Myocyte (in vitro differentiated cells): ENCODE results near the gene PPT2. TPM values are rescaled to one million over a fixed set of nuclear protein-coding genes. Genes with fewer than 3 reads are reported as not detected.
"Not testable (repeated sequence)": the region's sequence is repeated elsewhere in the genome, so short reads cannot be mapped to it uniquely, and the experiment has no call there.

ENCODE experiments used
- DNase-seq: peaks from one replicate; pipeline ENCODE4 v3.0.0-alpha.2; 2012; ENCODE audit warnings: low read depth
- total RNA-seq: library from RNA; depleted of rRNA; stranded (reverse); fragments of >200 nt; gene quantifications from 2 replicates; pipeline ENCODE4 v1.2.3, GENCODE V29; 2014

The PPT2 gene
- total RNA-seq, 1 donor from 2014 or later = 33.4 TPM

DNA sequence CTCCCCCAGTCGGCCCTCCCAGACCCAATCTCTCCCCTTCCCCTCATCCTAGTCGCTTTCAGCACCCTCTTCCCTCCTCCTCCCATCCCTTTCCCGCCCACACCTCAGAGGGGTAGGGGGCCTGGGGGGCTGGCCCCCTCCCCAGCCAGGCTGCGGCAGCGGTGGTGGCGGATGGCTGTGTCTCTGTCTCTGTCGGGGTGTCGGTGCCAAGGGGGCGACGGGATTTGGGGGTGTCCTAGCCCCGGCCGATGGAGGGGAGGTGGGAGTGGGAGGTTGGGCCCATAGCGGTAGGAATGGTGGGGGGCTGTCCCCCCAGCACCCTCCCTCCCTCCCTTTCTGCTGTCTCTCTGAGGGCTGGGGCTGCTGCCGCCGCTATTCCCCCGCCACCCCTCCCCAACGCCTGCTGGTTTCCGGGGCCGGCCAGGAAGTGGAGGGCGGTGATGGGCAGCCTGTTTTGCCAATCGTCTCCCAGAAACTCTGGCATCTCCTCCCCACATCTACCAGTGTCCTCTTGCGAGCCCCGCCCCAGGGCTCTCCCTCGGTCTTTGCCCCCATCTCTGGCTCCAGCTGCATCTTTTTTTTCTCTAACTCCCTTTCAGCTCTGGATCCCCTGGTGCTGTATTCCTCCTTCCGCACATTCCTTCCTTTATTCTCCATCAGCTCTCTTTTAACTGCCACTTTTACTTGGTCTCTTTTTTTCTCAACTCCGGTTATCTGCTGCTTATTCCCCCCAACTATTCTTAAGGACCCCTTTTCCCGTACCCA lies 22.0 kb downstream of the PPT2 start, which contains the start of gene AGPAT1:
TSS of gene AGPAT1 (minus strand) at position 374 of the 765 bp plus-strand sequence. CDS start 4,588 bp downstream, outside the sequence.
- DNase-seq = peak; percentile 98

DNA sequence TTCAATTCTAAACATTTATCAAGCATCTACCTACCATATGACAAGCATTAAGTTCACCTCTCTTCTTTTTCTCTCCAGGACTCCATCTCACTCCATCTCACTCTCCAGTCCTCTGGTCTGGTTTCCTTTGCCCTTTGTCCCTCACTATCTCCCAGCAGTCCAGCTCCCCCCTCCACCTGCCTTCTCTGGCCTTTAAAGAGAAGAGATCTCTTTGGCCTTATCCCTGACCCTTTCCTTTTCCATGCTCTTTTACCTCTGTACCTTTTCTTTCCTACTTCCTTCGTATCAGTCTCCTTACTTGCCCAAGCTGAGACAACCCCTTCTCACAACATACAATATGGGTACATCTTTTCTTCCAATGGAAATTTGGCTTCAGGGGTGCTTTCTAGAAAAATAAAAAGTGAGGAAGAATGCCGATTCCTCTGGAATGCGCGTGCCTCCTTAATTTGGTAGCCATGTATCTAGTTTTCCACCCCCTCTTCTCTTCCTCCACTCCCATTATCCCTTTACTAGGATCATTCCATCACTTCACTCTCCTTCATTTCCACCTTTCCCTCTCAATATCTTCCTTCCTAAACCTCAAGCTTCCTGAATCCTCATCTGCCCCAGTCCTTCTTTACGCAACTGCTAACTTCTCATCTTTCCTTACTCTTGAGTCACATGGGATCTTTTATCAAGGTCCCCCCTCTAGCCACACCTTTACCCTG lies 22.7 kb downstream of the PPT2 start:
- no peak for DNase-seq

DNA sequence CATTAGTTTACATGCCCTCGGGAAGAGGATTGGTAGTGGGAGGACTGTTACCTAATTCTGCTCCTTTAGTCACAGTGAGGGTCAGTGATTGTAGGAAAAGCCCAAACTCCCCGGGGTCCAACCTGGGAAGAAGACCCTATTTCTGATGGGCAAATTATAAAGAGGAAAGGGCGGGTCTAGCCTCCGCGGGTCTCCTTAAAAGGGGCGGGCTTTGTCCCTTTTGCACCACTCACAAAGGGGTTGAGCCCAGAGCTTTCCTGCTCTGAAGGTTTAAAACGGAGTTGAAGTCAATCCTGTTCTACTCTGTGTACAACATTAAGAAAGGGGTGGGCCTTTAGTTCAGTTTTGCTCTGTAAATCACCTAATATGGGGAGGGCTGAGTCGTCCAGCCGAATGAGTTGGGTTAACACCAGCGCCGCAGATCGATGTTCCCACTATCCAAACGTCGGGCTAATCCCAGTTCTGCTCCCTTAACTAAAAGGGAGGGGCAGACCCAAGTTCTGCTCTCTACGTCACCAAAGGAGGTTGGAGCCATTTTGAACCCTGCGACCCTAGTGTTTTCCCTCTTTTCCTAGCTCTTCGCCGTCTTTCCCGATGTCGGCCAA lies 23.3 kb downstream of the PPT2 start:
- DNase-seq = no peak

DNA sequence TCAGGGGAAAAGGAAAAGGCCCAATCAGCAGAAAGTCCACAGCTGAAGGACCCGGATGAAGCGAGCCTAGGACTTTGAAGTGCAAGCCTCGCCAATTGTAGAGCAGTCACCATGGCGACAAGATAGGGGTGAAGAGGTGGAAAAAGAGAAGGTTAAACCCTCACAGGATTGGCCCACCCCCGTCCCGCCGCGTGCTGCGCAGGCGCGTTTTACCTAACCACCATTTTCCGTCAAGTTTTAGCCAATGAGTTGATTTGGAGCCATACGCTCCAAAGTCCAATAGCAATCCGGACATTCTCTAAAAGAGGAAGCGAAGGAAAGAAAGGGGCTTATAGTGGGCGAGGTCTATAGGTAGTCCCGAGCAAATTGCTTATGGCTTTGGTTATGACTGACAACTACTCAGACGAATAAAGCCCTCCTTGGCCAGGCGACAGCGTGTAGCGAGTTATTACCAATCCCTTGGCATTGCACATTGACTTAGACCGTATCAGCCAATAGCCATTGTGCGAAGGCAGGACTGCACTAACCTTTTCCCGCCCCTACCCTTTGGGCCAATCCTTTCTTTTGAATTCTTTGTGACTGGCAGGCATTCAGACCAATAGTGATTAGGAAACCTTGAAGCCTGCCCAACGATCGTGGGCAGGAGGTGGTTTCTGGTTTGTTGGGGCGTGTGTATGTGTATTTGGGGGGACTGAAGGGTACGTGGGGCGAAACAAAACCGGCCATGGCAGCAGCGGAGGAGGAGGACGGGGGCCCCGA lies 24.0 kb downstream of the PPT2 start, which contains the start of gene RNF5:
TSS of gene RNF5 (plus strand) at position 618 of the 759 bp plus-strand sequence. CDS start at position 725, 107 bp downstream.
- DNase-seq = peak; percentile 100

DNA sequence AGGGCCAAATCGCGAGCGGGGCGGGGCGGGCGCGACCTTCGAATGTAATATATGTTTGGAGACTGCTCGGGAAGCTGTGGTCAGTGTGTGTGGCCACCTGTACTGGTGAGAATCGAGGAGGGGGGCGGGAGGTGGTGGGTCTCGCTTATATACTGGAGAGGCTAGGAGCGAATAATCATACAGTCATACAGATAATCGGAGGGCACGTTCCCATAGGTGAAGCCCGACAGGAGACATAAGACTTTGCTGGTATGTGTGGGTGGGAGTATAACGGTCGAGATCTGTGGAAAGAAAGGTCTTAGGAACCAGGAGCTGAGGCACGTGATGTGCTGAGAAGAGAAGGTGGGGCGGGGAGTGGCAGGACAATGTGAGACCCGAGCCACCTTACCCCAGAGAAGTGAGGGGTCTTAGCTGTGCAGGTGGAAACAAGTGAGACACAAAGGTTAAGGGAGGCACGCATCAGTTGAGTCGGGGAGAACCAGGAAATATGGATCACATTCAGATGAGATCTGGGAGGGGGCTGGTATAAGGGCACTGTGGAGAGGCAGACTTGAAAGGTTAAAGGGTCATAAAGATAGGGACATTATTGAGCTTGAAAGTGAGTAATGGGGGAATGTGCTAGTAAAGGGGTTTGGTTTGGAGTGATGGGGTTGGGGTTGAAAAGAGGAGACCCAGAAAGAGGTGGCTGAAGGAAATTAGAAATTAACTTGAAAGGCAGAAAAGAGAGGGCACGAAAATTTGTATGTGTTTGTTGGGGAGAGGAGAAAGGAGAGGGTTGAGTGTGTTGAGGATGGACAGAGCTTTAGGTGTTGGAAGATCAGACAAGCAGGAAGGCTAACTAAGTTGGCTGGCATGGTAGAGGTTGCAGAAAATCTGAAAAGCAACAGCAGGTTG lies 24.9 kb downstream of the PPT2 start:
- DNase-seq = no peak

DNA sequence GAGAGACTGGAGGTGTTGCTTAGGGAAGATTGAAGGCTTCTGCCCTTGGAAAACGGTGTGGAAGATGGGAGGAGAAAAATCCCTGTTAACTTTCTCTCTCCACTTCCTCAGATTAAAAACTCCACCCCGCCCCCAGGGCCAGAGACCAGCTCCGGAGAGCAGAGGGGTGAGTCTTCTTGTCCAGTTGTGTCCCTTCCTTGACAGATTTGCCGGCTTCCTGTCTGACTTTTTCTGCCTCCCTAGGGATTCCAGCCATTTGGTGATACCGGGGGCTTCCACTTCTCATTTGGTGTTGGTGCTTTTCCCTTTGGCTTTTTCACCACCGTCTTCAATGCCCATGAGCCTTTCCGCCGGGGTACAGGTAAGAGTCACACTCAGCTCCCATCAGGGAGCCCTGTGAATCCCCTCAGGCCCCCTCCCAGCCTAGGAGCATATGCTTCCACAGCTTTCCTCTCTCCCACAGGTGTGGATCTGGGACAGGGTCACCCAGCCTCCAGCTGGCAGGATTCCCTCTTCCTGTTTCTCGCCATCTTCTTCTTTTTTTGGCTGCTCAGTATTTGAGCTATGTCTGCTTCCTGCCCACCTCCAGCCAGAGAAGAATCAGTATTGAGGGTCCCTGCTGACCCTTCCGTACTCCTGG lies 25.9 kb downstream of the PPT2 start:
- no peak for DNase-seq

DNA sequence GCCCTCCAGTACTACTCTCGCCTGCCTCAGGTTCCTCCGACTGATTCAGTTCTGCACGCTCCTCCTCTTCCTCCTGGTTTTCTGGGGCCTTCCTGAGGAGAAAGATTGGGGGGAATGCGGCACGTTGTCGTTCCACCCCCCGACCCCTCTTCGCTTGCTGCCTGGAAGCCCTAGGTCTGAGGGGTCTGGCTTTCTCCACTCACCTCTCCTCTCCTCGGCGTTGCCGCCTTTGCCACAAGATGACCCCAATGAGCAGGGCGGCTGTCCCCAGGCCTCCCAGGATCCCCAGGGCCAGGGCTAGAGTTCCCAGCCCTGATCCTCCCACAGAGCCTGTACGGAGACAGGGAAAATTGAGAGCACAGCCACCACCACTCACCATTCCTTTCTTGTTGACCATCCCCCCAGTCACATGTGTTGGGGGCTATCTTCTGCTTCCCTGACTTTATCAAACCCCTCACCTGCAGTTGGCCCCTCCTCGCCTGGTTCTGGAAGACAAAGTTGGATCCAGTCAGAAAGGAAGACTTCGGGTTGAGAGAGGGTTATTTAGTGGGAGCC lies 27.3 kb downstream of the PPT2 start:
- DNase-seq = no peak

DNA sequence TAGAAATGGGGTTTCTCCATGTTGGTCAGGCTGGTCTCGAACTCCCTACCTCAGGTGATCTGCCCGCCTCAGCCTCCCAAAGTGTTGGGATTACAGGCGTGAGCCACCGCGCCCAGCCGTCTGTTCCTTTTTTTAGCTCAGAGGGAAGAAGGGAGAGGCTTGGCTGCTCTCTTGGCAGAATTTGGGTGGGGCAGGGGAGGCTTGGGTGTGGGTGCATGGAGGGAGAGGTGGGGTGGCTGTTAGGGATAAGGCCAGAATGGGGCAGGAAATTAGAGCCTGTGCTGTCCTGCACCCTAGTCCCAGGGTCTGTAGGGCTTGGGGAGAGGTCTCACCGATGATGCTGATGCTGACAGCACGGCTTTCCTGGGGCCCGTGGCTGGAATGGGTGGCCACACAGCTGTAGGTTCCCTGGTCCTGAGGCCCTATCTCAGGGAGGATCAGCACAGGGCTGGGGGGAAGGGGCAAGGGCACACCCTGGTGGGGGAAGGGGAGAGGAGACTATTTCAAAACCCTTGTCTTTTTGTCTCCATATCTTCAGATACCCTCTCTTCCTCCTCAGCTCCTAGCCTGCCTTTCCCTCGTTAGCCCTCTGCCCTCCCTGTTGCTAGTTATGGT lies 28.1 kb downstream of the PPT2 start:
- no peak for DNase-seq

DNA sequence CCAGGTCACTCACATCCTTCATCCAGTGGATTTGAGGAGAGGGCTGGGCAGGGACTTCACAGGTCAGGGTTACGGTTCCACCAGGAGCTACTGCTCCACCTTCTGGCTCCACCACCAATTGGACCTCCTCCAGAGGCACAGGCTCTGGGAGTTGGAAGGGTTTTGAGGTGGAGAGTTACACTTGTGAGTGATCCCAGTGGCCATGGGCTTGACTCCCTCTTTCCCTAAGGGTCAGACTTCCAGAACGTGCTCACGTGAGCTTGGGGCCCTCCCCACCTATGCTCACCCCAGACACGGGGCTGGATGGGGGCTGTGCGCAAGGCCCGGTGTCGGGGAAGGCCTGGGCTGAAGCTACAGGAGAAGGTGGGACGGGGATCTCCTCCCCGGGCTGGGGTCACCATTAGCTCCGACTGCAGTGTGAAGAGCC lies 28.6 kb downstream of the PPT2 start:
- no peak for DNase-seq

DNA sequence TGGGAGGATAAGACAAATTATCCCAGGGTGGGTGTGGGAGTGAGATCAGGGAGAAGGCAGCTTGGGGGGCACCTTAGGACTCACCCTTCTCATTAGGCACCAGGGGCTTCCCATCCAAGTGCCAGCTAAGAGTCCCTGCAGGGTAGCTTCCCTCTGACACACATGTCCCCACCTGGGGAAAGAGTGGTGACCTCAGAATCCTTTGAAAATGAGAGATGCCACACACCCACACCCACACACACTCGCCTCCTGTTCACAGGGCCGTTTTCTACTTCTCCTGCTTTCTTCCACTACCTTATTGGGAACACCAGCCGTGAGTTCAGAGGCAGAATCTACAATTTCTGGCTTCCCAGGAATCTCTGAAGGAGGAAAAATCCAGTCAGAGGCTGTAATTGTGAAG lies 29.1 kb downstream of the PPT2 start:
- no peak for DNase-seq

DNA sequence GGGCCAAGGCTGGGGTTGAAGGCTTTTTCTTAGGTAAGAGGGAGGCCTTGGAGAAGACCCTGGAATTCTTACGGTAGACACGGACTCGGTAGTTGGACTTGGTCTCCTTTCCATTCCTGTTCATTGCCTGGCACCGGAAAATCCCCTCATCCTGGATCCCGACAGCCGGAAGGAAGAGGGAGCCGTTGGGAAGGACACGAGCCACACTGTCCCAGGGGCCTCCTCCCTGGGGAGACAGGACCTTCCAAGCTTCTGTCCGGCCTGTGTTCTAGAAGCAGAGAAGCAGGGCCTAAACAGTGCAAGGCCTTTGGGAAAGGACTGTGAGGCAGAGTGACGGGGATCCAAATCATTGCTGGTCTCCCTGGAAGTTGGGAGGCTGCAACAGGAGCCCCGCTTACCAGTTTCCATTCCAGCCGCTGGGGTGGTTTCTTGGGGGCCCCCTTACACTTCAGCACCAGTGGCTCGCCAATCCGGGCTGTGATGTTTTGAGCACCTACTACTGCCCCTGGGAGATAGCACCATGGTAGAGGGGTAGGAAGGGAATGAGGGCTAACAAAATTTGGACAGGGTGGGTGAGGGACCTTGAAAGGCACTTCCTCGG lies 29.6 kb downstream of the PPT2 start:
- DNase-seq = no peak

DNA sequence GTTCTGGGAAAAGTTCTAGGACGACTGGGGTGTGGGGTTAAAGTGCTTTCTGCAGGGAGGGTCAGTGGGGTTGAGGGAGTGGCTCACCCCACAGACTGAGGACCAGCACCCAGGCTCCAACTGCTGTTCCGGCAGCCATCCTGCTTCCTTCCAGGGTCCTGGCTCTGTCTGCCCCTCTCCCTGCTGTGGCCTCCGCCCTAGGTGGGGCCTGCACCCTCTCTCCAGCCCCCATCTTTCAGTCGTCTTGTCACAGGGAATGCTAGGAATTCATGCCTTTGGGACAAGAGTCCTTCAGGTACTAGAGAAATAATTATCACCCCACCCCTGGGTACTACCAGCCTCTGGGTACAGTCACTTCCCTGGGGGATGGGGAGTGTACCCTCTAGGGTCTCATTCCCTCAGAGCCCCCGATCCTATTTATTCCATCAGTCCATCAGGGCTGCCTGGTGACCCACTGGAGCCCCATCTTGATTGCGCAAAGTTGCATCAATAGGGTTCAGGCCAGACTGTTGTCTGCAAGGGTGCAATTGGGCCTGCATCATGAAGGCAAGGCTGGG lies 30.2 kb downstream of the PPT2 start, which contains the start of gene AGER:
TSS of gene AGER (minus strand) at position 170 of the 557 bp plus-strand sequence. CDS start at position 139, 31 bp downstream.
- DNase-seq = no peak

DNA sequence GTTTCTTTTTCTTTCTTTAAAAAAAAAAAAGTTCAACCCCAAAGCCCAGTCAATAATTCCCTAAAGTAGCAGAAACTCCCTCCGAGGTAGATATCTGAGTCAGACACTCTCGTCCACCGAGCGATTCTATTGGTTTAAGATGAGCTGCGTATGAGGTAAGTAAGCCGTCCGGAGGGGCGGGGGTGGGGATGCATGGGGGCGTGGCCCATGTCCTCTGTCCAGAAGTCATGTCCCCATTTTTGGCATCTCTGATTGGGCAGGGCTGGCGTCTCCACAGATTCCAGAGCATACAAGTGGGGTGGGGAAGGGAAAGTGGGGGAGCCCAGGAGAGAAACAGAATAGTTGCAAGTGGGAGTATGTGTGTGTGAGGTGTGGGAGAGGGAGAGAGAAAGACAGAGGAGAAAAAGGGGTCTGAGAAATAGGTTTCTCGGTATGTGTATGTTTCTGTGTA lies 31.8 kb downstream of the PPT2 start:
- peak; percentile 91 for DNase-seq

DNA sequence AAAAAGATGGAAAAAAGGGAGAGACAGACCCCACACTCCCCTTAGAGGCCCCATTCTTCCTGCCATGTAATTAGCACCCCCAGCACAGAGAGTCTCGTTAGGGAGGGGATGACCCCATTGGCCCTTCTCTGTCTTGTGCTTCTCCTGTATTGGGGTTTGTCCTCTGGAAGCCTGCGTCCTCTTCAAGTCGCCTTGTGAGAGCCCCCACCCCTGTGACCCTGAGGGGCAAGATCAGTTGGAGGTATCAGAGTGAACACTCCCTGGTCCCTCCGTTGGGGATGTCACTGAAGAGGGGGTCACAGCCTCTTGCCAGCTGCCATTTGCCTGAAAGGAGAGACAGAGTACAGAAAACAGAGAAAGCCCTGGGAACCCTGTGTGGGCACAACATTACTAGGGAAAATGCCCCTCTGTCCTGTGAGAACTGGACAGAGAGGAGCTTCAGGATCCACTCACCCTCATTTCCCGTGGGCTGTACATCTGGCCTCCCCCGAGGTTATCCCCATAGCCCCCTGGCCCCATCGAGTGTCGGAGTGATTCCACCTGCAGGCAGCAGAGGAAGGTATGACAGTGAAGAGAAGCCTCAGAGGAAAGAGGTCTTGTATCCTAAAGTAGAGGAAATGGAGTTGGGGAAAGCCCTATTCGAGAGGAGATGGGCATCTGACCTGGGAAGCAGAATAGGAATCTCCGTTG lies 32.4 kb downstream of the PPT2 start:
- not testable (repeated sequence) for DNase-seq

DNA sequence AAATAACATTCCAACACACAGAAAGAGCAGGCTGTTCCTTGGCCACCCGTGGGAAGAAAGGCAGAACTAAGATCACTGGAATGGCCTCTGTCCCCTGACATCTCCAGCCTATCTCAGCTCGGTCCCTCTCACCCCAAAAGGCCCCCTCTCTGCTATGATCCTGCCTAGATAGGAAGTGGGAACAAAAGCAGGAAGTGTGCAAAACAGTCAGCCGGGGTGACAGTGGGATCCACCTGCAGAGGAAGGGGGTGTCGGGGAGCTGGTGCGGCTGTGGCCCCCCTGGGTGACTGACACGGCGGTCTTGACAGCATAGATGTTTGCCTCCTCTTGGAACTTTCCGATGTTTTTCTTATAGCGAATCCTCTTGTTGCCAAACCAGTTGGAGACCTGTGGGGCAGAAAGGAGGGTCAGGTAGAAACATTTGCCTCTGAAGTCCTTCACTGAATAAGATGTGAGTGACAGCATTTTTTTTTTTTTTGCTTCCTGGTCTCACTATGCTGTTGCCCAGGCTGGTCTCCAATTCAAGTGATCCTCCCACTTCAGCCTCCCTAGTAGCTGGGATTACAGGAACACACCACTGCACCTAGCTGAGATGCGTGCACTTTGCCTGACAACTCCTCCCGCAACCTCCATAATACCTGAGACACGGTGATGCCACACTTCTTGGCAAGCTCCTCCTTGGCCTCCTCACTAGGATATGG lies 33.2 kb downstream of the PPT2 start:
- no peak for DNase-seq

DNA sequence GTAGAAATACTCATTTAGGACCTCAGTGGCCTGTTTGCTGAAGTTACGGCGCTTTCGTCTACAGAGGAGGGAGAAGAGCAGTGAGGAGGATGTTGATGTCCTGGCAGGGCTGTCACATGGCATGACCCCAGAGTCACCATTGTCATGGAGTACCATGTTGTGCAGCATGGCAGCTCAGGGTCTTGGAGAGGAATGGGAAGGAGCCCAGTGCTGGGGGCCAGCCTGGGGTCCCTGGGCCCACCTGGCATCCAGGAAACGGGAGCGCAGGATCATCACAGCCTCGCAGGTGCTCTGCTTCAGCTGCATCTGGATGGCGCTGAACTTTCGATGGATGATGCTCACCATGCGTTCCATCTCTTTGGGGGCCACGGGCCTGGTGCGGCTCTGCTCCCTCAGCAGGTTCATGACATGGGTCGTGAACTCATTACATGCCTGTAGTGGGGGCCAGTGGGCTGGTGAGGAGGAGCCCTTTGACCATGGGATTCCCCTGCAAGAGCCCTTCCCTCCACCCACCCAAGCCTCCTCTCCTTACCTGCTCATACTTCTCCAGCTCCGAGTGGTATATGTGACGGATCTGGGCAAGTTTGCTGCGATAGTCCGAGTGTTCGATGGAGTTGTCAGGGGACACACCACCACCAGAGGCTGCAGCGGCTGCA lies 33.9 kb downstream of the PPT2 start:
- DNase-seq = not testable (repeated sequence)
